Activated CD4-positive, alpha-beta T cell treated with anti-CD3 and anti-CD28 coated beads for 48 hours (primary cell): ENCODE data around the gene ZNF891.

Source experiments
- DNase-seq: peaks from one replicate; pipeline ENCODE4 v3.0.0-alpha.2; 2020

The ZNF891 gene

GRCh38 chr12:133058203-133059113, 71.6 kb downstream of the ZNF891 start:
- no peak for DNase-seq

- DNase-seq, result no peak
These were observed 72.6 kb downstream of the ZNF891 start for GRCh38 chr12:133057446-133057845.
